Mucosa of descending colon (tissue), 3 donors: ENCODE measurements around the gene MMEL1. TPM values are rescaled to one million over a fixed set of nuclear protein-coding genes. Genes with fewer than 3 reads are reported as not detected.
"Not testable (repeated sequence)": the region's sequence is repeated elsewhere in the genome, so short reads cannot be mapped to it uniquely, and the experiment has no call there.

Source experiments
- ATAC-seq: fragments of 200-7000 bp; cut with Tn5 transposase; one replicate; pipeline ENCODE4 v1.9.1; 2020; ENCODE audit warnings: mild to moderate bottlenecking, moderate library complexity
- DNase-seq, 3 donors: peaks; one replicate each; pipeline ENCODE4 v3.0.0-alpha.2; 2020
- H3K36me3 ChIP-seq: fragments of 200-600 bp; one replicate; pipeline ENCODE4 v1.8.0; 2021; ENCODE audit warnings: low read depth, mild to moderate bottlenecking
- H3K4me1 ChIP-seq: fragments of 200-600 bp; one replicate; pipeline ENCODE4 v1.8.0; 2021; ENCODE audit warnings: low read depth, mild to moderate bottlenecking
- H3K4me3 ChIP-seq: fragments of 200-600 bp; one replicate; pipeline ENCODE4 v1.8.0; 2021; ENCODE audit warnings: mild to moderate bottlenecking
- H3K9me3 ChIP-seq: fragments of 200-600 bp; one replicate; pipeline ENCODE4 v1.8.0; 2021; ENCODE audit warnings: mild to moderate bottlenecking
- CTCF ChIP-seq: fragments of 200-600 bp; IDR thresholded peaks from one replicate; pipeline ENCODE4 v1.8.0; 2022; ENCODE audit warnings: antibody characterized with exemption, mild to moderate bottlenecking
- intact Hi-C, 2 donors: fragments of 100-400 bp; cut with DNase I in 1 of 2; cut with micrococcal nuclease in 1 of 2; formaldehyde crosslinking; loops; one replicate each; pipeline versions ENCODE4 v1.11.0 to v1.11.1; 2022; cut with DNase I, micrococcal nuclease
- total RNA-seq, 3 donors: library from RNA; stranded (reverse); fragmentation: NEBNext Ultra II Directional in 2 of 3; extraction: Animal tissue kit (Norgen Biotek cat#: 25700) in 2 of 3; gene quantifications; one replicate each; pipeline versions ENCODE4 v1.2.1 to v1.2.4, GENCODE V29; 2021 to 2023
- donor health status: DM: no; HTN: no; CAD: no; lungs with moderate emphysema.
- donor health status: DM: no; HTN: no; CAD: no.
- donor health status: DM: no; HTN: yes; CAD: no.

Gene MMEL1
- total RNA-seq, 3 donors from 2014 or later: 4.2 to 10.9 (median 9.4) TPM

- Histone ChIP-seq H3K4me3 (no peak overlapping the region), H3K9me3 (no peaks in the 10 kb centered on the region), H3K4me1 (peaks cover 42% of the 10 kb centered on the region), H3K36me3 (peaks cover 5% of the 10 kb centered on the region)
- intact Hi-C loops: no loop called here
- peak; percentile 66 to 80 (median 74) for DNase-seq
- peak; percentile 31 for TF ChIP-seq CTCF
- peak; percentile 5 for ATAC-seq
Observed at GRCh38 chr1:2554621-2555387, 78.0 kb downstream of the MMEL1 start.

GRCh38 chr1:2553871-2554620, 78.8 kb downstream of the MMEL1 start:
- Histone ChIP-seq H3K4me1 (peaks cover 45% of the 10 kb centered on the region), H3K9me3 (no peaks in the 10 kb centered on the region)
- intact Hi-C loops: no loop called here

GRCh38 chr1:2553076-2553475, 79.7 kb downstream of the MMEL1 start:
- DNase-seq, intact Hi-C loops, H3K9me3 ChIP-seq, ATAC-seq, H3K4me3 ChIP-seq, H3K36me3 ChIP-seq: not testable (repeated sequence)
- H3K4me1 ChIP-seq: peaks cover 44% of the 10 kb centered on the region

More at GRCh38 chr1:2553871-2554620, 78.8 kb downstream of the MMEL1 start:
- H3K4me3 ChIP-seq: no peak overlapping the region
- no peak for DNase-seq
- ATAC-seq: no peak
- H3K36me3 ChIP-seq: peaks cover 5% of the 10 kb centered on the region
- no peak for TF ChIP-seq CTCF

DNA sequence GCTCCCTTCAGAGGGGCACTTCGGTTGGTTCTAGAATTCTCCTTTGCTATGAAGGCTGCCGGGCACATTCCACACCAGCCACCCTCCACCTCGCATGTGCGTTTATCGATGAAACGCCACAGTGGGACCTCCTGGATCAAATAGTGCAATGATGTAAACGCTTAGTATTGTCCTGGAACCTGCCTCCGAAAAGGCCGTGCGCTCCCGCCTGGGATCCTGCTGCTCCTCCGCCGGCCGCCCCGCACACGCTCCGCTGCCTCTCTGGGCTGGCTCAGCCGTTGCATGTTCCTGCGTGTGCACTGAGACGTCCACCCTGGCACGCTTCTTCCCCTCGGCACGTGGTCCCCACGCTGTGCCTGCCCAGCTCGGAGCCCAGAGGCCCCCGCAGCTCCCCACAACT, 80.6 kb downstream of the MMEL1 start:
- H3K36me3 ChIP-seq: no peaks in the 10 kb centered on the region
- intact Hi-C loops: no loop called here
- TF ChIP-seq CTCF: no peak
- DNase-seq (no peak), ATAC-seq (no peak)
- H3K4me1 ChIP-seq: peaks cover 39% of the 10 kb centered on the region
- no peak overlapping the region for H3K4me3 ChIP-seq
- no peaks in the 10 kb centered on the region for H3K9me3 ChIP-seq

GRCh38 chr1:2551544-2551943, 81.3 kb downstream of the MMEL1 start:
- H3K9me3 ChIP-seq, H3K4me3 ChIP-seq, ATAC-seq, H3K36me3 ChIP-seq, intact Hi-C loops, DNase-seq: not testable (repeated sequence)
- H3K4me1 ChIP-seq: peaks cover 41% of the 10 kb centered on the region

DNA sequence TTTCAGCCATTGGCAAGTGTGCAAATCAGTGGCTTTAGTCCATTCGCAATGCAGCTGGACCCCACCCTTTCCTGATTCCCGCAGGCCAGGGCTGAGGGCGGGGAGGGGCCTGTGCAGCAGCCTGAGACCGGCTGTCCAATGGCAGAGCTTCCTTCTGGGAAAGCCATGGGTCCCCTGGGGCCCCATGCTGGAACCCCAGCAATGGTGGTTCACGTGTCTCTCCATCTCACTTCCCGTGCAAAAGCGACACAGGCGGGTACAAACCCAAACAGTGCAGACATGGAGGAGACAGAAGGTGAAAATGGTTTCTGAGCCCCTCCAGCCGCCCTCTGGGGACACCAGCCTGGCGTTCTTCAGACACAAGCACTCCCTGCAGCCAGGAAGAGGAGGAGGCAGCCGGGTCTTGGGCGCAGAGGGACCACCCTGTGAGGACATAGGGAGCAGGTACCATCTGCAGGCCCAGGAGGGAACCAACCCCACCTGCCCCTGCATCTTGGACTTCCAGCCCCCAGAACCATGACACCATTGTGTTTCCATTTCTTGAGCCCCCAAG, 82.4 kb downstream of the MMEL1 start:
- H3K4me3 ChIP-seq, DNase-seq, intact Hi-C loops, H3K9me3 ChIP-seq, H3K36me3 ChIP-seq: not testable (repeated sequence)
- H3K4me1 ChIP-seq: peaks cover 44% of the 10 kb centered on the region
- ATAC-seq: peak; percentile 2

- ATAC-seq, DNase-seq, H3K4me3 ChIP-seq, H3K36me3 ChIP-seq, H3K9me3 ChIP-seq: not testable (repeated sequence)
- intact Hi-C loops: loop anchor here (5.0 kb wide), 2 partner anchors 132 to 137 kb away; partner anchors contain the start of gene PEX10 (in 1 of the 2)
- H3K4me1 ChIP-seq: peaks cover 43% of the 10 kb centered on the region
Observed at GRCh38 chr1:2549367-2550029, 83.3 kb downstream of the MMEL1 start.
